ENCODE measurements around the gene TPCN2. TPM values are rescaled to one million over a fixed set of nuclear protein-coding genes. Genes with fewer than 3 reads are reported as not detected.

TPCN2 gene
- total RNA-seq, 1 donor from 2014 or later: 12.6 TPM

DNA sequence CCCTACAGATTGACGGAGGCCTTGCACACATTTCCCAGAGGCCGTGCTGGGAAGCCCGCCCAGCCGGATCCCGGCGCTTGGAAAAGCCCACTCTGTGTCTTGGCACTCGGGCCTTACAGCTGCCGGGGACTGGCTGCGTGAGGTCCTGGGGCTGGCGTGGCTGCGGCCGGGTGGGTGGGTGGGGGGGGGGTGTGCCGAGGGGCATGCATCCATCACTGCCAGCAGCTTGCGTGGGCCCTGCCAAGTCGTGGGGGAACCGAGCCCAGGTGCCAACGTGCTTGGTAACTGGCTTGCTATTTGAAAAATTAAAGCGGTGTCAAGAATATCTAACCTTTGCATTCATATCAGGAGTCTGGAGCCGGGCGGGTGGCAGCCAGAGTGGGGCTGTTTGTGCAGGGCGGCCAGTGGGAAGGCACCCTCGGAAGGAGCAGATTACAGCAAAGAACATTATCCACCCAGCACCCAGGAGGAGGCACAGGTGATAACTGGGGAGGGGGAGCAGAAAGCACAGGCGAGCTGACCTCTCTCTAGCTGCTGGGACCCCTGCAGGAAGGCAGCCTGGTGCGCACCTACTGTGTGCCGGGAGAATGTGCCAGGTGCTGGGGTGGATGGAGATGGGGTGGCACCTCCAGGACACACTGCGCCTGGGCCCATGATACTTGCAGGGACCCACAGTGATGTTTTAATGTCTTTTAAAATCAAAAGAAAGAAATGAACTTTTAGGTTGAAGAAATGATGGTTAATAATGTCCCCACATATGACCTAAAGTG is 78.5 kb downstream of the TPCN2 start:
- H3K9me3 Mint-ChIP-seq (ENCODE audit: low read depth): peaks cover 10% of the 10 kb centered on the region
- no peak for DNase-seq (ENCODE audit: low spot score)
- H3K36me3 Mint-ChIP-seq (ENCODE audit: low read depth): no peaks in the 10 kb centered on the region
- no peaks in the 10 kb centered on the region for H3K27me3 Mint-ChIP-seq (ENCODE audit: low read depth)
- peaks cover 25% of the 10 kb centered on the region for H3K4me1 Mint-ChIP-seq (ENCODE audit: low read depth)
- no peak for TF ChIP-seq CTCF (IDR thresholded peaks at IDR 0.05)
- H3K27ac Mint-ChIP-seq (ENCODE audit: unreplicated experiment): no peak overlapping the region
- H3K4me3 Mint-ChIP-seq (ENCODE audit: unreplicated experiment): no peak overlapping the region

GRCh38 chr11:69127884-69128283 is 79.2 kb downstream of the TPCN2 start:
- no peak for DNase-seq (ENCODE audit: low spot score)
- no peaks in the 10 kb centered on the region for H3K27me3 Mint-ChIP-seq (ENCODE audit: low read depth)
- no peaks in the 10 kb centered on the region for H3K36me3 Mint-ChIP-seq (ENCODE audit: low read depth)
- peaks cover 19% of the 10 kb centered on the region for H3K4me1 Mint-ChIP-seq (ENCODE audit: low read depth)
- no peak overlapping the region for H3K27ac Mint-ChIP-seq (ENCODE audit: unreplicated experiment)
- peaks cover 10% of the 10 kb centered on the region for H3K9me3 Mint-ChIP-seq (ENCODE audit: low read depth)
- no peak for TF ChIP-seq CTCF (IDR thresholded peaks at IDR 0.05)
- H3K4me3 Mint-ChIP-seq (ENCODE audit: unreplicated experiment): no peak overlapping the region

DNA sequence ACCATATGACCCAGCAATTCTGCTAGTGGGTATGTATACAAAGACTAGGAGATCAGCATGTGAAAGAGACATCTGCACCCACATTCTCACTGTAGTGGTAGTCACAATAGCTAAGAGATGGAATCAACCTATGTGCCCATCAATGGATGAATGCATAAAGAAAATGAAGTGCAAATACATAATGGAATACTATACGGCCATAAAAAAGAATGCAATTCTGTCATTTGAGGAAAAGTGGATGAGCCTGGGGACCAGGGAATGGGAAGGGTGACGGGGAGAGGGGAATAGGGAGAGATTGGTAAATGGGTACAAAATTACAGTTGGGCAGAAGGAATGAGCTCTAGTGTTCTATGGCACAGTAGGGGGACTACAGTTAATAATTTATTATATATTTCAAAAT is 80.3 kb downstream of the TPCN2 start:
- Mint-ChIP-seq H3K4me3 (ENCODE audit: unreplicated experiment) (no peak overlapping the region), H3K27me3 (ENCODE audit: low read depth) (no peaks in the 10 kb centered on the region), H3K36me3 (ENCODE audit: low read depth) (peaks cover 6% of the 10 kb centered on the region), H3K4me1 (ENCODE audit: low read depth) (peaks cover 7% of the 10 kb centered on the region), H3K9me3 (ENCODE audit: low read depth) (peaks cover 19% of the 10 kb centered on the region), H3K27ac (ENCODE audit: unreplicated experiment) (no peak overlapping the region)
- no peak for TF ChIP-seq CTCF (IDR thresholded peaks at IDR 0.05)
- DNase-seq (ENCODE audit: low spot score): no peak

GRCh38 chr11:69129647-69130046 is 80.9 kb downstream of the TPCN2 start:
- Mint-ChIP-seq H3K4me3 (ENCODE audit: unreplicated experiment) (no peak overlapping the region), H3K9me3 (ENCODE audit: low read depth) (peaks cover 19% of the 10 kb centered on the region), H3K27ac (ENCODE audit: unreplicated experiment) (no peak overlapping the region), H3K36me3 (ENCODE audit: low read depth) (peaks cover 8% of the 10 kb centered on the region), H3K4me1 (ENCODE audit: low read depth) (peaks cover 4% of the 10 kb centered on the region), H3K27me3 (ENCODE audit: low read depth) (no peaks in the 10 kb centered on the region)
- no peak for TF ChIP-seq CTCF (IDR thresholded peaks at IDR 0.05)
- DNase-seq (ENCODE audit: low spot score): no peak

- Mint-ChIP-seq H3K4me1 (ENCODE audit: low read depth) (peaks cover 4% of the 10 kb centered on the region), H3K9me3 (ENCODE audit: low read depth) (peaks cover 19% of the 10 kb centered on the region), H3K36me3 (ENCODE audit: low read depth) (peaks cover 8% of the 10 kb centered on the region), H3K4me3 (ENCODE audit: unreplicated experiment) (no peak overlapping the region), H3K27me3 (ENCODE audit: low read depth) (no peaks in the 10 kb centered on the region), H3K27ac (ENCODE audit: unreplicated experiment) (no peak overlapping the region)
- no peak for DNase-seq (ENCODE audit: low spot score)
- TF ChIP-seq CTCF (IDR thresholded peaks at IDR 0.05): no peak
These were observed 81.9 kb downstream of the TPCN2 start for GRCh38 chr11:69130654-69131053.
